GM23338 (cell line): ENCODE results near the gene ZDHHC12. TPM values are rescaled to one million over a fixed set of nuclear protein-coding genes. Genes with fewer than 3 reads are reported as not detected.

Experiments used
- ATAC-seq: fragments of 200-7000 bp; cut with Tn5 transposase; 3 replicates; pipeline ENCODE4 v1.9.1; 2020
- DNase-seq: peaks from one replicate; pipeline ENCODE4 v3.0.0-alpha.2; 2015; ENCODE audit warnings: low spot score
- H2AFZ ChIP-seq: fragments of 200-600 bp; sonication (generic); 2 replicates; pipeline ENCODE4 v1.8.0; 2016; ENCODE audit warnings: antibody characterized with exemption, mild to moderate bottlenecking, moderate library complexity
- H3F3A ChIP-seq: fragments of 200-600 bp; sonication (generic); replicated peaks from 2 replicates; pipeline ENCODE4 v1.8.0; 2017; ENCODE audit warnings: antibody characterized with exemption, mixed run types, low read depth
- H3K27ac ChIP-seq: fragments of 200-600 bp; sonication (generic); 2 replicates; pipeline ENCODE4 v1.6.1; 2016; ENCODE audit warnings: low read depth
- H3K27me3 ChIP-seq: fragments of 200-600 bp; sonication (generic); 2 replicates; pipeline ENCODE4 v1.8.0; 2016; ENCODE audit warnings: mild to moderate bottlenecking, mixed run types, moderate library complexity; ENCODE audit not compliant: insufficient read depth
- H3K36me3 ChIP-seq: fragments of 200-600 bp; sonication (generic); 2 replicates; pipeline ENCODE4 v1.8.0; 2016; ENCODE audit warnings: mild to moderate bottlenecking; ENCODE audit not compliant: insufficient read depth
- H3K4me1 ChIP-seq: fragments of 200-600 bp; sonication (generic); 2 replicates; pipeline ENCODE4 v1.8.0; 2016; ENCODE audit warnings: mild to moderate bottlenecking, moderate library complexity; ENCODE audit not compliant: insufficient read depth
- H3K4me2 ChIP-seq: fragments of 200-600 bp; sonication (generic); 2 replicates; pipeline ENCODE4 v1.7.1; 2017; ENCODE audit warnings: mixed run types
- H3K4me3 ChIP-seq: fragments of 200-600 bp; sonication (generic); 2 replicates; pipeline ENCODE4 v1.6.1; 2016; ENCODE audit warnings: mixed run types
- H3K79me2 ChIP-seq: fragments of 200-600 bp; sonication (generic); replicated peaks from 2 replicates; pipeline ENCODE4 v1.8.0; 2017; ENCODE audit warnings: mild to moderate bottlenecking; ENCODE audit not compliant: insufficient read depth
- H3K9me2 ChIP-seq: fragments of 200-600 bp; sonication (generic); 2 replicates; pipeline ENCODE4 v1.8.0; 2017; ENCODE audit not compliant: insufficient read depth
- H4K20me1 ChIP-seq: fragments of 200-600 bp; sonication (generic); replicated peaks from 2 replicates; pipeline ENCODE4 v1.8.0; 2017; ENCODE audit warnings: mild to moderate bottlenecking; ENCODE audit not compliant: insufficient read depth
- H3K27ac Mint-ChIP-seq: 2 replicates; pipeline ENCODE4 v1.8.0; 2020; ENCODE audit warnings: inconsistent platforms, mild to moderate bottlenecking, moderate library complexity, mixed read lengths
- H3K27me3 Mint-ChIP-seq: 3 replicates; pipeline ENCODE4 v1.8.0; 2022; ENCODE audit warnings: low read depth, mild to moderate bottlenecking, moderate library complexity, mixed read lengths, inconsistent platforms; ENCODE audit not compliant: insufficient read depth, poor library complexity
- H3K36me3 Mint-ChIP-seq: 3 replicates; pipeline ENCODE4 v1.8.0; 2021; ENCODE audit warnings: low read depth, mild to moderate bottlenecking, inconsistent platforms, moderate library complexity, mixed read lengths
- H3K4me1 Mint-ChIP-seq: 3 replicates; pipeline ENCODE4 v1.8.0; 2020; ENCODE audit warnings: mild to moderate bottlenecking, inconsistent platforms, mixed read lengths
- H3K4me3 Mint-ChIP-seq: 3 replicates; pipeline ENCODE4 v1.8.0; 2021; ENCODE audit warnings: moderate library complexity, mild to moderate bottlenecking, inconsistent platforms, mixed read lengths
- H3K9me3 Mint-ChIP-seq: 3 replicates; pipeline ENCODE4 v1.8.0; 2020; ENCODE audit warnings: moderate library complexity, mild to moderate bottlenecking, inconsistent platforms, mixed read lengths
- CREB1 ChIP-seq: fragments of 250-450 bp; sonication (Bioruptor Pico); IDR thresholded peaks from 2 replicates; pipeline ENCODE4 v1.5.0; 2020; ENCODE audit warnings: low read depth, mild to moderate bottlenecking, moderate library complexity
- EZH2 ChIP-seq: fragments of 200-600 bp; sonication (generic); IDR thresholded peaks from one replicate; pipeline ENCODE4 v1.8.0; 2017; ENCODE audit warnings: antibody characterized with exemption, mild to moderate bottlenecking, low read depth; ENCODE audit not compliant: unreplicated experiment
- EZH2phosphoT487 ChIP-seq: fragments of 200-600 bp; sonication (generic); IDR thresholded peaks from one replicate; pipeline ENCODE4 v1.8.1; 2018; ENCODE audit warnings: antibody characterized with exemption; ENCODE audit not compliant: unreplicated experiment
- JUNB ChIP-seq: IDR thresholded peaks from one replicate; pipeline ENCODE4 v1.6.1; 2016; ENCODE audit warnings: antibody characterized with exemption; ENCODE audit not compliant: unreplicated experiment
- NANOG ChIP-seq: IDR thresholded peaks from 2 replicates; pipeline ENCODE4 v1.6.1; 2016; ENCODE audit warnings: antibody characterized with exemption, borderline replicate concordance
- POLR2AphosphoS5 ChIP-seq: IDR thresholded peaks from 2 replicates; pipeline ENCODE4 v1.6.1; 2016; ENCODE audit warnings: antibody characterized with exemption, low read depth
- REST ChIP-seq: IDR thresholded peaks from one replicate; pipeline ENCODE4 v1.6.1; 2018; ENCODE audit warnings: antibody characterized with exemption; ENCODE audit not compliant: unreplicated experiment
- STAT1 ChIP-seq: IDR thresholded peaks from one replicate; pipeline ENCODE4 v1.6.1; 2016; ENCODE audit warnings: antibody characterized with exemption; ENCODE audit not compliant: unreplicated experiment
- ZNF114 ChIP-seq: fragments of 250-450 bp; sonication (Bioruptor Pico); IDR thresholded peaks from 2 replicates; pipeline ENCODE4 v1.5.0; 2020; ENCODE audit warnings: mild to moderate bottlenecking, moderate library complexity
- ZNF331 ChIP-seq: fragments of 250-450 bp; sonication (Bioruptor Pico); IDR thresholded peaks from 2 replicates; pipeline ENCODE4 v1.5.0; 2020; ENCODE audit warnings: low read depth, mild to moderate bottlenecking, moderate library complexity
- ZNF462 ChIP-seq: fragments of 250-450 bp; sonication (Bioruptor Pico); IDR thresholded peaks from 2 replicates; pipeline ENCODE4 v1.5.0; 2020; ENCODE audit warnings: mild to moderate bottlenecking, moderate library complexity
- polyA plus RNA-seq: library from polyadenylated mRNA; unstranded; fragments of >200 nt; fragmentation: Nextera tagmentation; extraction: Ambion mirVana; gene quantifications from 2 replicates; pipeline ENCODE4 v1.2.1, GENCODE V29; 2016
- total RNA-seq: library from RNA; depleted of rRNA; stranded (reverse); fragments of >200 nt; shearing (Covaris generic); gene quantifications from 2 replicates; pipeline ENCODE4 v1.2.3, GENCODE V29; 2014

Gene ZDHHC12
- total and polyA plus RNA-seq, 2 experiments from 2014 or later: 47.5 to 54.1 TPM

- H3K4me3 Mint-ChIP-seq: peak overlapping the region; percentile 92
- Histone ChIP-seq H3K36me3 (no peaks in the 10 kb centered on the region), H3K27ac (peak overlapping the region; percentile 56; the same call in 1 of the 2 replicates), H3K27me3 (no peaks in the 10 kb centered on the region), H3K9me2 (no peaks in the 10 kb centered on the region), H3K4me3 (peak overlapping the region; percentile 47), H3F3A (no peaks in the 10 kb centered on the region; the same call in 1 of the 2 replicates), H2AFZ (no peak overlapping the region), H3K4me2 (no peak overlapping the region; the same call in 1 of the 2 replicates), H3K79me2 (no peaks in the 10 kb centered on the region; the same call in 1 of the 2 replicates), H3K4me1 (peaks cover 3% of the 10 kb centered on the region), H4K20me1 (no peaks in the 10 kb centered on the region)
- TF ChIP-seq JUNB (no peak), NANOG (no peak), POLR2AphosphoS5 (peak; percentile 50; the same call in 1 of the 2 replicates), EZH2 (no peak)
- H3K36me3 Mint-ChIP-seq: peaks cover 4% of the 10 kb centered on the region; the same call in 2 of the 3 replicates
- peak; percentile 63 for ATAC-seq
- no peaks in the 10 kb centered on the region; the same call in 2 of the 3 replicates for H3K9me3 Mint-ChIP-seq
- H3K4me1 Mint-ChIP-seq: peaks cover 24% of the 10 kb centered on the region
- peak; percentile 97 for DNase-seq
- peak overlapping the region; percentile 57 for H3K27ac Mint-ChIP-seq
- peaks cover 24% of the 10 kb centered on the region for H3K27me3 Mint-ChIP-seq
These were observed 851 bp upstream of the ZDHHC12 start for GRCh38 chr9:128724744-128725211.

GRCh38 chr9:128723352-128723865 lies 518 bp downstream of the ZDHHC12 start:
- Histone ChIP-seq H3F3A (no peaks in the 10 kb centered on the region; the same call in 1 of the 2 replicates), H2AFZ (peak overlapping the region; percentile 32; the same call in 1 of the 2 replicates), H3K79me2 (no peaks in the 10 kb centered on the region; the same call in 1 of the 2 replicates), H3K4me1 (peaks cover 3% of the 10 kb centered on the region), H3K27me3 (no peaks in the 10 kb centered on the region), H3K4me3 (peak overlapping the region; percentile 92), H3K9me2 (no peaks in the 10 kb centered on the region), H3K4me2 (peak overlapping the region; percentile 97), H4K20me1 (no peaks in the 10 kb centered on the region; the same call in 1 of the 2 replicates), H3K27ac (no peak overlapping the region), H3K36me3 (no peaks in the 10 kb centered on the region)
- H3K36me3 Mint-ChIP-seq: peaks cover 4% of the 10 kb centered on the region; the same call in 2 of the 3 replicates
- DNase-seq (no peak), ATAC-seq (no peak)
- H3K27ac Mint-ChIP-seq: peak overlapping the region; percentile 64
- H3K4me3 Mint-ChIP-seq: peak overlapping the region; percentile 92
- peaks cover 18% of the 10 kb centered on the region for H3K4me1 Mint-ChIP-seq
- H3K9me3 Mint-ChIP-seq: no peaks in the 10 kb centered on the region; the same call in 2 of the 3 replicates
- H3K27me3 Mint-ChIP-seq: peaks cover 29% of the 10 kb centered on the region
- no peak for TF ChIP-seq REST
- TF ChIP-seq CREB1 (CRISPR knock-in tag): no peak
- TF ChIP-seq EZH2: no peak
- TF ChIP-seq ZNF462: no peak
- no peak for TF ChIP-seq JUNB
- TF ChIP-seq STAT1: no peak
- no peak for TF ChIP-seq EZH2phosphoT487
- no peak for TF ChIP-seq ZNF114 (CRISPR knock-in tag)
- TF ChIP-seq ZNF331 (CRISPR knock-in tag): no peak
